RWPE2 (cell line): Measurements from ENCODE around the gene HIVEP1.

Experiments used
- ATAC-seq: fragments of 200-7000 bp; cut with Tn5 transposase; 3 replicates; pipeline ENCODE4 v1.9.1; 2021; ENCODE audit warnings: low read depth
- DNase-seq: peaks from one replicate; pipeline ENCODE4 v3.0.0-alpha.2; 2020; ENCODE audit warnings: low spot score
- H3K27ac ChIP-seq: fragments of 450-650 bp; 2 replicates; pipeline ENCODE4 v1.5.1; 2017; ENCODE audit warnings: mild to moderate bottlenecking; ENCODE audit not compliant: poor library complexity, severe bottlenecking
- H3K27me3 ChIP-seq: fragments of 250-450 bp; sonication (Bioruptor Pico); 2 replicates; pipeline ENCODE4 v1.5.1; 2021; ENCODE audit warnings: mild to moderate bottlenecking, moderate library complexity; ENCODE audit not compliant: insufficient read depth, poor library complexity, severe bottlenecking
- H3K36me3 ChIP-seq: fragments of 250-450 bp; sonication (Bioruptor Pico); 2 replicates; pipeline ENCODE4 v1.5.1; 2020; ENCODE audit warnings: low read depth, mild to moderate bottlenecking, moderate library complexity
- H3K4me1 ChIP-seq: fragments of 250-450 bp; sonication (Bioruptor Pico); 2 replicates; pipeline ENCODE4 v1.5.1; 2021; ENCODE audit warnings: mild to moderate bottlenecking, moderate library complexity; ENCODE audit not compliant: insufficient read depth, poor library complexity, severe bottlenecking
- H3K4me3 ChIP-seq: fragments of 250-450 bp; sonication (Bioruptor Pico); 2 replicates; pipeline ENCODE4 v1.5.1; 2021; ENCODE audit warnings: mild to moderate bottlenecking, moderate library complexity; ENCODE audit not compliant: severe bottlenecking
- H3K9me3 ChIP-seq: fragments of 250-450 bp; sonication (Bioruptor Pico); 2 replicates; pipeline ENCODE4 v1.5.1; 2021; ENCODE audit warnings: mild to moderate bottlenecking, moderate library complexity; ENCODE audit not compliant: severe bottlenecking
- CTCF ChIP-seq: fragments of 450-650 bp; IDR thresholded peaks from one replicate; pipeline ENCODE4 v1.5.1; 2017; ENCODE audit warnings: mild to moderate bottlenecking, moderate library complexity; ENCODE audit not compliant: poor library complexity, severe bottlenecking

Gene HIVEP1

GRCh38 chr6:11987386-11987785, 24.7 kb upstream of the HIVEP1 start:
- Histone ChIP-seq H3K36me3 (no peaks in the 10 kb centered on the region), H3K4me3 (no peak overlapping the region), H3K27ac (no peak overlapping the region), H3K4me1 (no peaks in the 10 kb centered on the region), H3K27me3 (no peaks in the 10 kb centered on the region), H3K9me3 (no peaks in the 10 kb centered on the region)
- ATAC-seq: no peak
- TF ChIP-seq CTCF: no peak
- DNase-seq: no peak

DNA sequence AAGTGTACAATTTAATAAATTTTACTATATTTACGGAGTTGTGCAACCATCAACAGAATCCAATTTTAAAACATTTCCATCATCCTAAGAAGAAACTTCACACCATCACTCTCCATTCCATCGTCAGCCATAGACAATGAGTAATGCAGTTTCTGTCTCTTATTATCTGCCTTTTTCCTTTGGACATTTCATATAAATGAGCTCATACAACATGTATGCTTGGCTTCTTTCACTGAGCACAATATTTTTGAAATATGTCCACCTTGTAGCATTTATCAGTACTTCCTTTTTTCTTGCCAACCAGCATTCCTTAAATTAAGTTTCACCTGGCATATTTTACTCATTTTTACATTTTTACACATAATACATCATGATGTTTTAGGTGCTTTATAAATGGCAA, 22.7 kb upstream of the HIVEP1 start:
- H3K27ac ChIP-seq: no peak overlapping the region
- no peaks in the 10 kb centered on the region for H3K4me1 ChIP-seq
- H3K4me3 ChIP-seq: no peak overlapping the region
- DNase-seq: no peak
- ATAC-seq: no peak
- H3K9me3 ChIP-seq: no peaks in the 10 kb centered on the region
- no peaks in the 10 kb centered on the region for H3K27me3 ChIP-seq
- no peaks in the 10 kb centered on the region for H3K36me3 ChIP-seq
- TF ChIP-seq CTCF: no peak

GRCh38 chr6:11992086-11992485, 20.0 kb upstream of the HIVEP1 start:
- no peak overlapping the region for H3K4me3 ChIP-seq
- no peak for TF ChIP-seq CTCF
- no peaks in the 10 kb centered on the region for H3K36me3 ChIP-seq
- H3K27ac ChIP-seq: no peak overlapping the region
- DNase-seq (no peak), ATAC-seq (no peak)
- no peaks in the 10 kb centered on the region for H3K27me3 ChIP-seq
- no peaks in the 10 kb centered on the region for H3K9me3 ChIP-seq
- no peaks in the 10 kb centered on the region for H3K4me1 ChIP-seq

DNA sequence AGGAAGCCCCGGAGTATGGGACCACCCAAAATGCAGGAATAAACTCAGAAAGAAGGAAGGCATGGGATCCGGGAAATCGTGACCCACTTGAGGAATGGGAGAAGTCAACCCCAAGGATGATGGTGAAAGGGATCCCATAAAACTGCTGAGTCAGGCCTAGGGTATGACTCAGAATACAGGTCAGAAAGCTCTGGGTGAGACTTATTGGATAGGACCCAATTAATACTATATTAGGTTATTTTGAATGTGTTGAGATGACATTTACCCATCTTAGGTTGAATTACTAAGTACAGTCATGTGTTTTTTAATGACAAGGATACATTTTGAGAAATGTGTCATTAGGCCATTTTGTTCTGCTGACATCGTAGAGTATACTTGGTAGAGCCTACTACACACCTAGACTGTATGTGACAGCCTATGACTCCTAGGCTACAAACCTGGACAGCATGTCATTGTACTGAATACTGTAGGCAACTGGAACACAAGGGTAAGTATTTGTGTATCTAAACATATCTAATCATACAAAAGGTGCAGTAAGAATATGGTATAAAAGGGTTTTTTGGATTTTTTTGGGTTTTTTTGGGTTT, 17.1 kb upstream of the HIVEP1 start:
- Histone ChIP-seq H3K36me3 (no peaks in the 10 kb centered on the region), H3K4me1 (no peaks in the 10 kb centered on the region), H3K27me3 (no peaks in the 10 kb centered on the region), H3K27ac (no peak overlapping the region), H3K9me3 (no peaks in the 10 kb centered on the region), H3K4me3 (no peak overlapping the region)
- TF ChIP-seq CTCF: no peak
- DNase-seq: no peak
- no peak for ATAC-seq

DNA sequence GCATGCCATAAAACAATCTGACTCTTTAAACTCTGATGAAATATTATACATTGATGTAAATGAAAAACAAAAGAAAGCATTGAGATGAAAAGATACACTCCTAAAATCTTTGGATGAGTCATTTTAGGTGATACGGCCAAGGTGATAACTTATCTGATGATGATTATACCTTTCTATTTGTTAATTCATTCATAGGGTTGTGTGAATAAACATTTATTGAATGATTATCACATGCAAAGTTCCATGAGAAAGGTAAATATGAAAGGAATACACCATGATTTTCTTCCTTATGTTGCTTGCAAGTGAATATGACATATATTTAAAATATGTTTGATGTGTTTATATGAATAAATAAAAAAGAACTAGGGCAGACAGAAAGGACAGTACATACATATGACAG, 15.4 kb upstream of the HIVEP1 start:
- no peaks in the 10 kb centered on the region for H3K4me1 ChIP-seq
- H3K36me3 ChIP-seq: no peaks in the 10 kb centered on the region
- ATAC-seq (no peak), DNase-seq (no peak)
- H3K27ac ChIP-seq: no peak overlapping the region
- no peak overlapping the region for H3K4me3 ChIP-seq
- TF ChIP-seq CTCF: no peak
- no peaks in the 10 kb centered on the region for H3K27me3 ChIP-seq
- no peaks in the 10 kb centered on the region for H3K9me3 ChIP-seq
